NB4 (cell line): ENCODE data around the gene AQP2.

Experiments used
- MYC ChIP-seq: IDR thresholded peaks from 2 replicates; pipeline ENCODE4 v1.6.1; 2011; ENCODE audit warnings: low read depth, low read length
- POLR2A ChIP-seq: IDR thresholded peaks from 2 replicates; pipeline ENCODE4 v1.6.1; 2011; ENCODE audit warnings: mild to moderate bottlenecking; ENCODE audit not compliant: insufficient read length; ENCODE audit errors: extremely low read depth
- TF ChIP-seq, protein P1 (sequence below): IDR thresholded peaks from one replicate; pipeline ENCODE4 v1.5.1; 2012; ENCODE audit warnings: low read depth, low read length

- TF ChIP-seq, protein P1, sequence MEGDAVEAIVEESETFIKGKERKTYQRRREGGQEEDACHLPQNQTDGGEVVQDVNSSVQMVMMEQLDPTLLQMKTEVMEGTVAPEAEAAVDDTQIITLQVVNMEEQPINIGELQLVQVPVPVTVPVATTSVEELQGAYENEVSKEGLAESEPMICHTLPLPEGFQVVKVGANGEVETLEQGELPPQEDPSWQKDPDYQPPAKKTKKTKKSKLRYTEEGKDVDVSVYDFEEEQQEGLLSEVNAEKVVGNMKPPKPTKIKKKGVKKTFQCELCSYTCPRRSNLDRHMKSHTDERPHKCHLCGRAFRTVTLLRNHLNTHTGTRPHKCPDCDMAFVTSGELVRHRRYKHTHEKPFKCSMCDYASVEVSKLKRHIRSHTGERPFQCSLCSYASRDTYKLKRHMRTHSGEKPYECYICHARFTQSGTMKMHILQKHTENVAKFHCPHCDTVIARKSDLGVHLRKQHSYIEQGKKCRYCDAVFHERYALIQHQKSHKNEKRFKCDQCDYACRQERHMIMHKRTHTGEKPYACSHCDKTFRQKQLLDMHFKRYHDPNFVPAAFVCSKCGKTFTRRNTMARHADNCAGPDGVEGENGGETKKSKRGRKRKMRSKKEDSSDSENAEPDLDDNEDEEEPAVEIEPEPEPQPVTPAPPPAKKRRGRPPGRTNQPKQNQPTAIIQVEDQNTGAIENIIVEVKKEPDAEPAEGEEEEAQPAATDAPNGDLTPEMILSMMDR = no peak
- no peak for TF ChIP-seq POLR2A
- TF ChIP-seq MYC = no peak
Measured at GRCh38 chr12:49905718-49906314, 44.7 kb upstream of the AQP2 start.
